HL-60/S4 treated with phorbol 12-myristate 13-acetate at 8.2 ng/mL for 4 days and 3 days (cell line): ENCODE measurements around the gene NHERF2.

ENCODE experiments used
- in situ Hi-C: fragments of 300-500 bp; cut with MboI; formaldehyde crosslinking; loops from 2 replicates; pipeline ENCODE4 v1.15.0; 2022; ENCODE audit warnings: low sequenced_read_pairs

The NHERF2 gene

DNA sequence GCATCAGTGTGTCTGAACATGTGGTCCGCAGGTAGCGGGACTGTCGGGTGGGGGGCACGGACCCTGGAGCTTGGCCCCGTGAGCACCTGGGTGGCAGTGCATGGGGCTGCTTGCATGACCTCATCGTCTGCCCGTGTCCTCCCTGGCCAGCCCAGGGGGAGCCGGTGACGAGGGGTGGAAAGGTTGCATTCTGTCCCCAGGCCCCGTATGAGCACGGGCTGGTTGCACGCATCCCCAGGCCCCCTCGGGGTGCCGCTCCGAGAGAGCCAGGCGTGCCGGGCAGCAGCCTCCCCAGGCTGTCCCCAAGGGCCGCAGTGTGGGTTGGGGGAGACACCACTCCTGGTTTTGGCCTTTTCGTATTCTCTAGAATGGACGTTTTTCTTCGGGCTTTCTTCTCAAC lies 51.0 kb downstream of the NHERF2 start:
- in situ Hi-C loops, result no loop called here

- in situ Hi-C loops, result no loop called here
Observed at GRCh38 chr16:2078096-2078495, 51.4 kb downstream of the NHERF2 start.

GRCh38 chr16:2078691-2079090 lies 52.0 kb downstream of the NHERF2 start:
- in situ Hi-C loops, result no loop called here

DNA sequence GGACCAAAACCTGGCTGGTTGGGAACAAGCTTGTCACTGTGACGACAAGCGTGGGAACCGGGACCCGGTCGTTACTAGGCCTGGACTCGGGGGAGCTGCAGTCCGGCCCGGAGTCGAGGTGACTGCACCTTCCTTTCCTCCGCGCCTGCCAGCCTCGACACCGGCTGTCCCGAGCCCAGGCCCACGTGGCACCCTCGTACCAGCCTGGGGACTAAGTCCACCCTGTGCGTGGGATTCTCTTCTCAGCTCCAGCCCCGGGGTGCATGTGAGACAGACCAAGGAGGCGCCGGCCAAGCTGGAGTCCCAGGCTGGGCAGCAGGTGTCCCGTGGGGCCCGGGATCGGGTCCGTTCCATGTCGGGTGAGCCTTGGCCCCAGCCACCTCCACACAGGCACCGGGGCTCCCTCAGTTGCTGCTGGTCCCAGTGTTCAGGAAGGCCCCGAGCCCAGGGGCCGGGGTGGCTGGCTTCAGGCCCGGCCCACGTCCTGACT lies 52.7 kb downstream of the NHERF2 start:
- in situ Hi-C loops, result no loop called here

DNA sequence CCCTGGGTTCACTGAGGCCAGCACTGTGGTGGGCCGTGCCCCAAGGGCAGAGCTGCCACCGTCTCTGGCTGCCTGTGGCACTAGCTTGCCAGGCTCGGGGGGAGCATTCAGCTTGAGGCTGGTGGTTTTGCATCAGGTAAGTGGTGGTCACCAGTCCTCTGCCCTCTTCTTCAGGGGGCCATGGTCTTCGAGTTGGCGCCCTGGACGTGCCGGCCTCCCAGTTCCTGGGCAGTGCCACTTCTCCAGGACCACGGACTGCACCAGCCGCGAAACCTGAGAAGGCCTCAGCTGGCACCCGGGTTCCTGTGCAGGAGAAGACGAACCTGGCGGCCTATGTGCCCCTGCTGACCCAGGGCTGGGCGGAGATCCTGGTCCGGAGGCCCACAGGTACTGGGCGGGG lies 53.3 kb downstream of the NHERF2 start:
- in situ Hi-C loops, result no loop called here

DNA sequence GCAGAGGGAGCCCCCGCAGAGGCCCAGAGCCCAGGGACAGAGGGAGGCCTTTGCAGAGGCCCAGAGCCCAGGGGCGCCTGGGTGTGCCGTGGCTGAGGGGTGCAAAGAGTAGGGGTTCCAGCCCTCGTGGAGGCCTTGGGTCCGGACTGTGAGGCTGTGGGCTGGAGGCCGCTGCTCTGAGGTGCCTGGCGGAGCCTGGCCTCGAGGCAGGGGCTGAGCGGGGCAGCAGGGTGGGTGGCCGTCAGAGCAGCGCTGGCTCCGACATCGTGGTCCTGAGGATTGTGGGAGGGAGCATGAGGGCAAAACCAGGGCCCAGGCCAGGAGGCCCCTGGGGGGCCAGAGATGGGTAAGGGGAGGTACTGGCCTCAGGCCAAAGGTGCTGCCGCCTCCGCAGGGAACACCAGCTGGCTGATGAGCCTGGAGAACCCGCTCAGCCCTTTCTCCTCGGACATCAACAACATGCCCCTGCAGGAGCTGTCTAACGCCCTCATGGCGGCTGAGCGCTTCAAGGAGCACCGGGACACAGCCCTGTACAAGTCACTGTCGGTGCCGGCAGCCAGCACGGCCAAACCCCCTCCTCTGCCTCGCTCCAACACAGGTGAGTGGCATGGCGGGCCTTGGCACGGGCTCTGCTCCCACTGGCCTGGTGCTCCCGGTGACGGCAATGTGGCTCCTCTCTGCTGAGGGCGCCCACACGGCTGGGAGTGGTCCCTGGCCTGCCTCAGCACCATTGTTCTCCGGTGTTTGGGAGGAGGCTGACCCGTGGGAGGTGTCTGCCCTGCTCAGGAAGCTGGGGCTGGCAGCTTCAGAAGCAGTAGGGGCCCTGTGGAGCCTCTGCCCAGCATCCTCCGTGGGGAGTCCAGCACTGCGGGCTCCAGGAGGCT lies 54.7 kb downstream of the NHERF2 start:
- in situ Hi-C loops, result no loop called here

GRCh38 chr16:2082171-2082982 lies 55.7 kb downstream of the NHERF2 start:
- in situ Hi-C loops, result no loop called here

DNA sequence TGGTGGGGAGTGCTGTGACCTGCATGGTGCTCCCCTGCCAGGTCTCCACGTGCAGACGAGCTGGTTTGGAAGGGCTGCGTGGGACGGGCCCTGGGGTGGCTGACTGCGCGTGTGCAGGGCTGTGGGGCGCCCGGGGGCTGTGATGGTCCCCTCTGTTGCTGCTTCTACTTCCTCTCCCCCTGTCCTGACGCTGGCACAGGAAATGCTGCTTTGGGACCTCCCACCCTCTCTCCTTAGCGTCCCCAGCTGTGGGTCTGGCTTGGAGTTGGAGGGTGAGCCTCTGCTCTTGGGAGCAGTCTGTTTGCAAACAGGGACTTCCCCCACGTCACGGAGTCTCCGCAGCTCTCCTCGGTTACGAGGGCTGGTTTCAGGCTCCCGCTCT lies 56.3 kb downstream of the NHERF2 start:
- in situ Hi-C loops, result no loop called here

- in situ Hi-C loops, result no loop called here
Observed at GRCh38 chr16:2083409-2083808, 56.7 kb downstream of the NHERF2 start.

DNA sequence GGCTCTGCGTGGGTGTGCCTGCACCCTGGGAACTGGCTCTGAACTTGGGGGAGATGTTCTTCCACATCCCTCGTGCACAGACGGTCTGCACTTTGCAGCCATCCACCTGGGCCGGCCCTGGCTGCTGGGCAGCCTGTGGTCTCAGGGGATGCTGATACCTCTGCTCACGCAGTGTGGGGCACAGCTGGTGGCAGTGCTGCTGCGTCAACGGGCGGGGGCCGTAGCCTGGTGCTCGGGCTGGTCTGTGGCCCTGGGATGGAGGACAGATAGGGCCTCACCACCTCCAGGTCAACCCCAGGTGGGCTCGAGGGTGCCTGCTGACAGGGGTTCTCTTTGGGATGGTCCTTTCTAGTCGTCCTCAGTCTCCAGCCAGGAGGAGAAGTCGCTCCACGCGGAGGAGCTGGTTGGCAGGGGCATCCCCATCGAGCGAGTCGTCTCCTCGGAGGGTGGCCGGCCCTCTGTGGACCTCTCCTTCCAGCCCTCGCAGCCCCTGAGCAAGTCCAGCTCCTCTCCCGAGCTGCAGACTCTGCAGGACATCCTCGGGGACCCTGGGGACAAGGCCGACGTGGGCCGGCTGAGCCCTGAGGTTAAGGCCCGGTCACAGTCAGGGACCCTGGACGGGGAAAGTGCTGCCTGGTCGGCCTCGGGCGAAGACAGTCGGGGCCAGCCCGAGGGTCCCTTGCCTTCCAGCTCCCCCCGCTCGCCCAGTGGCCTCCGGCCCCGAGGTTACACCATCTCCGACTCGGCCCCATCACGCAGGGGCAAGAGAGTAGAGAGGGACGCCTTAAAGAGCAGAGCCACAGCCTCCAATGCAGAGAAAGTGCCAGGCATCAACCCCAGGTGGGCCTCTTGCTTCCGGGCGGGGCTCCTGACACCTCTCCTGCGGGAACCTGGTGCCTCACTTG lies 57.4 kb downstream of the NHERF2 start:
- in situ Hi-C loops, result no loop called here

GRCh38 chr16:2084895-2085625 lies 58.4 kb downstream of the NHERF2 start:
- in situ Hi-C loops, result no loop called here

GRCh38 chr16:2085669-2086068 lies 59.0 kb downstream of the NHERF2 start:
- in situ Hi-C loops, result no loop called here

DNA sequence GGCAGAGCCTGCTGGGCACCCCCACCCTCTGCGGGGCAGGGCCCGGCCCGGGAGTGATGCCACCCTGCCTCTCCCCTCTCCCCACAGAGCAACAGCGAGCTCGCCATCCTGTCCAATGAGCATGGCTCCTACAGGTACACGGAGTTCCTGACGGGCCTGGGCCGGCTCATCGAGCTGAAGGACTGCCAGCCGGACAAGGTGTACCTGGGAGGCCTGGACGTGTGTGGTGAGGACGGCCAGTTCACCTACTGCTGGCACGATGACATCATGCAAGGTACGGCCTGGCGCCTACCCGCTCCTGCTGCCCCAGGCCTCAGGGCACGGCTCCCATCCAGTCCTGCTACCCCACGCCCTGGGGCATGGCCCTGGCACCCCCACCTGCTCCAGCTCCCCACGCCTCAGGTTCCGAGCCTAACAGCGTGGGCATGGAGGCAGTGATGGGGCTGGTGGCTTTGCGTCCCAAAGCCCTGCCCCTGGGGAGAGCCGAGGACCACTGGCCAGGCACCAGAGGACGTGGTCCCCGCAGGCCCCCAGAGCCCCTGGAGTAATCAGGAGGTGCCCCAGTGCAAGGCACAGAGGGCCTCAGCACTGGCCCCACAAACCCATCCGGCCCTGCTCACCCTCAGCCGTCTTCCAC lies 59.5 kb downstream of the NHERF2 start:
- in situ Hi-C loops, result no loop called here

DNA sequence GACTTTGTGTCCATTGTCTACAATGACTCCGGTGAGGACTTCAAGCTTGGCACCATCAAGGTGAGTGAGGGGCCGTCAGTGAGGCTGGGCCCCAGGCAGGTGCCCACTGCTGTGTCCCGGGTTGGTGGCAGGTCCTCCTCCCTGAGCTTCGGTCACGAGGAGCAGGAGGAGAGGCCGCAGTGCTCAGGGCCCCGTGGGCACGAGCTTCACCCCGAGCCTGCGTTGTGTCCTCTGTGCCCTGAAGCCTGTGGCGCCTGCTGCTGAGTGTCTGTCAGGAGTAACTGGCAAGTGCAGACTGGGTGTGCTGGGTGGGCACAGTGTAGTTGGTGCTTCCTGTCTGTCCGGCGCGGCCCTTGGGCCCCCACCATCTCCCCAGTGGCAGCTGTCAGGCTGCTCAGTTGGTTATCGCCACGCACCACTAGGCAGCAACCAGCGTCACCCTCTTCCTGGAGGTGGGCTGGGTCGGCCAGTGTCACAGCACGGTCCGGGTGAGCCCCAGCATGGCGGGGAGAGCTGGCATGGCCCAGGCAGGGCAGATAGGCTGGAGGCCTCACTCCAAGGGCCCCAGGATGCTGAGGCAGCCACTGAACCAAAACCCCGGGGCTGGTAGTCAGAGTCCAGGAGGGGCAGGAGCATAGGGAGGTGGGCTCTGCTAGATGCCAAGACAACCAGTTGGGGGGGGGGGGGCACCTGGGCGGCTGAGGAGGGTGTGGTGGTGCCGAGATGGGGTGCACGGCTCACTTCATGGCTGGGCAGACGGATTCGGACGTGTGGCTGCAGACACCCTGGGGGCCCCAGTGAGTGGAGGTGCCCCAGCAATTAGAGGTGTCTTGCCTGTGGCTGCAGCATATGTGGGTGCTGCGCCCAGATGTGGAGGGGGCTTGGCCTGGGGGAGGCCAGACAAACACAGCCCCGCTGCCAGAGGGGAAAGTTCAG lies 60.4 kb downstream of the NHERF2 start:
- in situ Hi-C loops, result no loop called here

DNA sequence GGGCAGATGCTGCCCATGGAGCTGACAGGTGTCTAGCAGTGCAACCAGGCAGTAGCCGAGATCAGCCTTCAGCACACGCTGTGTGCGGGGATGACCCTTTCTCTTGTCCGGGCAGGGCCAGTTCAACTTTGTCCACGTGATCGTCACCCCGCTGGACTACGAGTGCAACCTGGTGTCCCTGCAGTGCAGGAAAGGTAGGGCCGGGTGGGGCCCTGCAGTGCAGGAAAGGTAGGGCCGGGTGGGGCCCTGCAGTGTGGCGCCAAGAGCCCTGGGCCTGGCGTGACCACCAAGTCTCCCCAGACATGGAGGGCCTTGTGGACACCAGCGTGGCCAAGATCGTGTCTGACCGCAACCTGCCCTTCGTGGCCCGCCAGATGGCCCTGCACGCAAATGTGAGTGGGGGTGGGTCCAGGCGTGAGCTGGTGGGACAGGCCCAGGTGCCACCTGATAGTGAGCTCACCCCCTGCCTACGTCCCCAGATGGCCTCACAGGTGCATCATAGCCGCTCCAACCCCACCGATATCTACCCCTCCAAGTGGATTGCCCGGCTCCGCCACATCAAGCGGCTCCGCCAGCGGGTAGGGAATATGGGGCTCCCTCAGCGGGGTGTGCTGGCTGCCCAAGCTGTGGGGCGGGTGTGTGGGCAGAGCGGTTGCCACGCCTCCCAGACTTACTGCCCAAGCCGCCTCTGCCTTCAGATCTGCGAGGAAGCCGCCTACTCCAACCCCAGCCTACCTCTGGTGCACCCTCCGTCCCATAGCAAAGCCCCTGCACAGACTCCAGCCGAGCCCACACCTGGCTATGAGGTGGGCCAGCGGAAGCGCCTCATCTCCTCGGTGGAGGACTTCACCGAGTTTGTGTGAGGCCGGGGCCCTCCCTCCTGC lies 61.3 kb downstream of the NHERF2 start:
- in situ Hi-C loops, result no loop called here
